ENCODE measurements around the gene CYP2S1.

The CYP2S1 gene

GRCh38 chr19:41249707-41250423 is 56.8 kb downstream of the CYP2S1 start:
- TF ChIP-seq, protein P1, sequence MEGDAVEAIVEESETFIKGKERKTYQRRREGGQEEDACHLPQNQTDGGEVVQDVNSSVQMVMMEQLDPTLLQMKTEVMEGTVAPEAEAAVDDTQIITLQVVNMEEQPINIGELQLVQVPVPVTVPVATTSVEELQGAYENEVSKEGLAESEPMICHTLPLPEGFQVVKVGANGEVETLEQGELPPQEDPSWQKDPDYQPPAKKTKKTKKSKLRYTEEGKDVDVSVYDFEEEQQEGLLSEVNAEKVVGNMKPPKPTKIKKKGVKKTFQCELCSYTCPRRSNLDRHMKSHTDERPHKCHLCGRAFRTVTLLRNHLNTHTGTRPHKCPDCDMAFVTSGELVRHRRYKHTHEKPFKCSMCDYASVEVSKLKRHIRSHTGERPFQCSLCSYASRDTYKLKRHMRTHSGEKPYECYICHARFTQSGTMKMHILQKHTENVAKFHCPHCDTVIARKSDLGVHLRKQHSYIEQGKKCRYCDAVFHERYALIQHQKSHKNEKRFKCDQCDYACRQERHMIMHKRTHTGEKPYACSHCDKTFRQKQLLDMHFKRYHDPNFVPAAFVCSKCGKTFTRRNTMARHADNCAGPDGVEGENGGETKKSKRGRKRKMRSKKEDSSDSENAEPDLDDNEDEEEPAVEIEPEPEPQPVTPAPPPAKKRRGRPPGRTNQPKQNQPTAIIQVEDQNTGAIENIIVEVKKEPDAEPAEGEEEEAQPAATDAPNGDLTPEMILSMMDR (IDR thresholded peaks at IDR 0.05; ENCODE audit: insufficient read depth, missing control alignments): no peak
- DNase-seq (ENCODE audit: insufficient read length, low spot score) (no peak), FAIRE-seq (no peak)

- DNase-seq (ENCODE audit: insufficient read length, low spot score) (no peak), FAIRE-seq (no peak)
- TF ChIP-seq, protein P1 (IDR thresholded peaks at IDR 0.05; ENCODE audit: insufficient read depth, missing control alignments): no peak
Observed at GRCh38 chr19:41253660-41254059, 60.6 kb downstream of the CYP2S1 start.

DNA sequence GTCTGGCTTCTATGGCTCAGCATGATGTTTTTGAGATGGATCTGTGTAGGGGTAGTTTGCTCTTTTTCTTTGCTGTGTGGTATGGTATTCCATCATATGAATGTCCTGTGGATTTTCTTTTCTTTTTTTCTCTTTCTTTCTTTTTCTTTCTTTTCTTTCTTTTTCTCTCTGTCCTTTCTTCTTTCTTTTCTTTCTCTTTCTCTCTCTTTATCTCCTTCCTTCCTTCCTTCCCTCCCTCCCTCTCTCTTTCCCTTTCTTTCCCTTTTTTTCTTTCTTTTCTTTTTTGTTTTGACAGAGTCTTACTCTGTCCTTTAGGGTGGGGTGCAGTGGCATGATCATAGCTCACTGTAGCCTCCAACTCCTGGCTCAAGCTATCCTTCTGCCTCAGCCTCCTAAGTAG is 62.2 kb downstream of the CYP2S1 start:
- DNase-seq (ENCODE audit: insufficient read length, low spot score) (no peak), FAIRE-seq (no peak)
- TF ChIP-seq, protein P1 (IDR thresholded peaks at IDR 0.05; ENCODE audit: insufficient read depth, missing control alignments): no peak
